Measurements from ENCODE around the gene EPN2.
A peak's percentile ranks its signal among the peaks of the same experiment; 100 is the strongest.

Gene EPN2

DNA sequence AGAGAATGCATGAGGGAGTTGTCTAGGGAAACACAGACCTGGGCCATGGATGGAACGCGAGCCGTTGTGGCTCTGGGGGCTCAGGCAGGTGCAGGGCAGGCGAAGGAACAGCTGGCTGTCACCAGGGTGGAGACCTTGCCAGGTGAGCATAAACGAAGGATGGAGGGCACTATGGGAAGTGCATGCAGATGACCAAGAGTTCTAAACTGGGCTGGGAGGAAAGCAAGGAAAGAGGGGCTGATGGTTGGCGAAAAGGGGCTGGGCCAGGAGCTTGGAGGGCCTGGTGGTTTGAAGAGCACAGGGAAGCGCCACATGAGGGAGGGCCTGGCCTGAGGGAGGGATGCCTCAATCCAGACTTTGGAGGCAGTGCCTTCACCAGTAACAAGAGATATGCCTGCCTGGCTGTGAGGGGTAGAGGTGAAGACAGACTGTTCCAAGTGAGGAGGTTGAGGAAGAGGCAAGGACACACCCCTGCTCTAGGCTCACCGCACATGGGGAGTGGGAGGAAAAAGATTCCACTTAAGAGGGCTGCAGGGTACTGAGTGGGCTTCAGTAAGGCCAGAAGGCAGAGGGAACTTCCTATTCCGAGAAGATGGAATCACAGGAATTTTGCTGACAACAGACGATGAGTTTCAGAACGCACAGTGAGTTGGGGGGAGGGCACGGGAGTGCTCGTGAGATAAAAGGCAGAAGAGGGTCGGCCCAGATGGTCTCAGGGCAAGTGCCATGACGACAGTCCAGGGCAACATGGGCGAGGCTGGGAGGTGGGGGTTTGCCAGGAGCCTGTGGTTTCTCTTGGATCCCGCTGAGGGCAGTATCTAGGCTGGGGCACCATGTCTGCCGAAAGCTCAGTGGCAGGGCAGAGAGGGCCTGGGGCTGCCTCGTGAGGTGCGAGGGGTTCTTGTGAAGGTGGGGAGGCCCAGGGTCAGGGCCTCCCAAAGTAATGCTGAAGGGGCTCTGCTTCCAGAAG is 104.8 kb downstream of the EPN2 start:
- Histone ChIP-seq H3K4me3 (no peak overlapping the region), H3K27ac (peak overlapping the region in 1 of 2 donors; percentile 31)
- DNase-seq (ENCODE audit: low spot score) = no peak
- TF ChIP-seq CTCF (IDR thresholded peaks at IDR 0.05) = no peak

DNA sequence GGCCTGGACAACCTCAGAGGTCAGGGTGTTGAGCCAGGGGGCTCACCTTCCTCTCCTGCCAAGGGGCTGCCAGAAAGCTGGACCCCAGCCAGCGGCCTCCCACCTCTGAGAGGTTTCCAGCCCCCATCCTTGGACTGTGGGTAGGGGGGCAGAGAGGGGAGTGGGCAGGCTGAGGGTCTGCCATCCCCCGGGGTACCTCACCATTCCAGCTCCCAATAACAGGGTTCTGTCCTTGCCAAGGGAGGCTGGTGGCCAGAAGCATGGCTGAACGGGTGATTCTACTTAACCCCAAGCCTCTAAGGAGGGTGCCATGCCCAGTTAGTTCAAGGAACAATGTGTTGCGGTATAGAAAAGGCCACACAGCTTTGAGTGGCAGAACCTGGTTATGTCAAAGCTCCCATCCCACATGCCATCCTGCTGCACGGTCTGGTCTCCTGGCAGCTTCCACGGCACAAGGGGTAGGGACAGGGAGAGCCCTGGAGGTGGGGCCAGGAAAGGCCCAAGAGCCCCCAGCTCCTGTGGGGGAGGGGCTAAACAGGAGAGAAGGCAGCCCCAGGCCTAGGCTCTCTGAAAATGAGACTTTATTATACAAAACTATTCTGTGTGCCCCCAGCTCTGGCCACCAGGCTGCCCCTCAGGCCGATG is 105.6 kb downstream of the EPN2 start:
- Histone ChIP-seq H3K4me3 (no peak overlapping the region), H3K27ac (peak overlapping the region in 1 of 2 donors; percentile 31)
- no peak for DNase-seq (ENCODE audit: low spot score)
- no peak for TF ChIP-seq CTCF (IDR thresholded peaks at IDR 0.05)

DNA sequence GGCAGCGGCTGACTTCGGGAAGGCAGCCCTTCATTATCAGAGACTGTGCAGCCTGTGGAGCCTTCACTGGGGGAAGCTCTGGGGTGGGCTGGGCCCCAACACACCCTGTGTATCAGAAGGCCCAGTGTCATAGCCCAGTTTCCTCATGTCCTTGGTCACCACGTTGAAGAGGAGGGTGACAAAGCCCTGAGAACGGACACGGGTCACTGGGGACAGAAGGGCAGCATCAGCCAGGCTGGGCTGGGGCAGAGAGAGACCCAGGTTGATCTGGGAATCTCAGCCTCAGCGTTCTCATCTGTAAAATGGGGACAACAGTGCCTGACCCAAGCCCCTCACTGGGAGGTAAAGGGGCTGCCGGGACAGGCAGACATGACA is 106.1 kb downstream of the EPN2 start:
- Histone ChIP-seq H3K27ac (no peak overlapping the region), H3K4me3 (no peak overlapping the region)
- no peak for TF ChIP-seq CTCF (IDR thresholded peaks at IDR 0.05)
- no peak for DNase-seq (ENCODE audit: low spot score)

- TF ChIP-seq CTCF (IDR thresholded peaks at IDR 0.05) = no peak
- Histone ChIP-seq H3K4me3 (no peak overlapping the region), H3K27ac (no peak overlapping the region)
- peak; percentile 68 for DNase-seq (ENCODE audit: low spot score)
Observed at GRCh38 chr17:19343671-19344151, 106.5 kb downstream of the EPN2 start.

DNA sequence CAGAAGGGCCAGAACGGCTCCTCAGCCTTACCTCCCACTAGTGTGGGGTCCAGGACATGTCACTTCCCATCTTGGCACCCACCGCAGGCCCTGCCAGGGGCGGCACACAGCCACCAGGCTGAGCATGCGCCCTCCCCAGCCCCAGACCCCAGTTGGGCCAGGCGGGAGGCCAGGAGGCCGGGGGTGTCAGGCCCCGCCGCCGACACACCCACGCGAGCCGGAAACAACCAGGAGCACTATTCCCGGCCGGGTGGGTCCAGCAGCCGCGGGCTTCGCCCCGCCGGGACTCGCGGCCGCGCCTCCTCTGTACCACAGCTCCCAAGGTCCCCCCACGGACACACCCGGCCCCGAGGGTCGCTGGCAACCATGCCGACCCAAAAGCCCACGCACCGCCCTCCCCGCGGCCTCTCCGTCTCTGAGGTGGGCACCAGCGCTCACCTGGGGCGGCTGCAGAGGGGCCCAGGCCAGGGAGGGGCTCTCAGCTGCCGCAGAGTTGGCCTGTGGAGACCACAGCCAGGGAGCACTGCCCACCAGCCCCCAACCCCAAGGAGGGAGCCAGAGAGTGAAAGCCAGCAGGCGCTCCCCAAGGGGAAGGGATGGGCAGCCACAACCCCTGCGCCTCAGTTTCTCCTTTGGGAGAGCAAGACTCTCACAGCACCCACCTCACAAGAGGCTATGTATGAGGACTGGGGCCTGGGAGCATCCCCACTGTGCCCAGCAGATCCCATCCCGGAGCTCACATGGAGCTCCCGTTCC is 107.3 kb downstream of the EPN2 start:
- DNase-seq (ENCODE audit: low spot score) = peak; percentile 49
- no peak overlapping the region for H3K4me3 ChIP-seq
- TF ChIP-seq CTCF (IDR thresholded peaks at IDR 0.05) = no peak
- peak overlapping the region in 1 of 2 donors; percentile 94 for H3K27ac ChIP-seq

DNA sequence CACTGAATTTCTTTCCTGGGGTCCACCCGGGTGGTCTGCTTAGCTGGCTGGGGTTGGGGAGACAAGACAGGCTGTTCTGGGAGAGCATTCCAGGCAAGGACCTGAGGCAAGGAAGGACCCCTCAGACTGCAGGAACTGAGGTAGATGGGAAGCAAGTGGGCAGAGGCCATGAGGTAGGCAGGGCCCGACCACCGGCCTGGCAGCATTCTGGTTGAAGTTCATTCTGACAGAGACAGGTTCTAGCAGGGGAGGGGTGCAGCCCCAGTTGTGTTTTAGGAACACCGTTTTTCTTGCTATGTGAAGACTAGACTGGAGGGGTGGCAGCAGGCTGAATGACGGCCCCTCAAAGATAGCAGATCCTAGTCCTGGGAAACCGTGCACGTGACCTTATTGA is 107.9 kb downstream of the EPN2 start:
- Histone ChIP-seq H3K4me3 (no peak overlapping the region), H3K27ac (peak overlapping the region; percentile 69 to 94)
- no peak for TF ChIP-seq CTCF (IDR thresholded peaks at IDR 0.05)
- peak; percentile 66 for DNase-seq (ENCODE audit: low spot score)
